Middle frontal gyrus (tissue), 1 donor: Measurements from ENCODE around the gene GLTP.
"Not testable (repeated sequence)": the region's sequence is repeated elsewhere in the genome, so short reads cannot be mapped to it uniquely, and the experiment has no call there.

ENCODE experiments used
- DNase-seq: peaks from one replicate; pipeline ENCODE4 v3.0.0-alpha.2; 2015; ENCODE audit warnings: low spot score; ENCODE audit errors: extremely low spot score

GLTP gene

DNA sequence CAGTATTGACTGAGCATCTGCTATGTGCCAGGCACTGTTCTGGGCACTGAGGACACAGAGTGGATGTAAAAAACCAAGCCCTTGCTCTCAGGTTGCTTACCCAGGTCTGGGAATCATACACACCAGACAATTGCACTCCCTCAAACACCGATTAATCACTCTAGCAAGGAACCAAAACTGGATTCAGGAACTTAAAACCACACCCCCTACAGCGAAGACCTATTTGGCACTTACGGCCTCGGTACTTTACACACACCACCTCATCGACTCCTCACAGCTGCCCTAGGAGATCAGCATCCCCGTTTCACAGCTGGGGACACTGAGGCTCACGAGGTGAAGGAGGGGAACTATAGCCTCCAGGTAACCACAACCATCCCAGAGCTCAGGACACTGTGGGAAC, 1.6 kb downstream of the GLTP start:
- DNase-seq, result no peak

DNA sequence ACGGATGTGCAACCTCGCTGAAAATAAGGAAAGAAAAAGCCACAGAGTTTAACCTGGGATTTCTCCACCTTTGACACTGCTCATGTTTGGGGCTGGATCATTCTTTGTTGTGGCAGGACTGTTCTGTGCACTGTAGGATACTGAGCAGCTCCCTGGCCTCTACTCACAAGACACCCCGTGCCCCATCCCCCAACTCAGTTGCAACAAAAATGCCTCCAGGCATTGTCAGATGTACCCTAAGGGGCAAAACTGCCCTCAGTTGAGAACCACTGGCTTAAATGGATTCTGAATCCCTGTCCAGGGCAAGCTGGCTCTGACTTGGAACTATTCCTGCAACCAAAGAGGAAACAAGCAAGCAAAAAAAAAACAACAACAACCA, 2.1 kb downstream of the GLTP start:
- DNase-seq, result no peak

DNA sequence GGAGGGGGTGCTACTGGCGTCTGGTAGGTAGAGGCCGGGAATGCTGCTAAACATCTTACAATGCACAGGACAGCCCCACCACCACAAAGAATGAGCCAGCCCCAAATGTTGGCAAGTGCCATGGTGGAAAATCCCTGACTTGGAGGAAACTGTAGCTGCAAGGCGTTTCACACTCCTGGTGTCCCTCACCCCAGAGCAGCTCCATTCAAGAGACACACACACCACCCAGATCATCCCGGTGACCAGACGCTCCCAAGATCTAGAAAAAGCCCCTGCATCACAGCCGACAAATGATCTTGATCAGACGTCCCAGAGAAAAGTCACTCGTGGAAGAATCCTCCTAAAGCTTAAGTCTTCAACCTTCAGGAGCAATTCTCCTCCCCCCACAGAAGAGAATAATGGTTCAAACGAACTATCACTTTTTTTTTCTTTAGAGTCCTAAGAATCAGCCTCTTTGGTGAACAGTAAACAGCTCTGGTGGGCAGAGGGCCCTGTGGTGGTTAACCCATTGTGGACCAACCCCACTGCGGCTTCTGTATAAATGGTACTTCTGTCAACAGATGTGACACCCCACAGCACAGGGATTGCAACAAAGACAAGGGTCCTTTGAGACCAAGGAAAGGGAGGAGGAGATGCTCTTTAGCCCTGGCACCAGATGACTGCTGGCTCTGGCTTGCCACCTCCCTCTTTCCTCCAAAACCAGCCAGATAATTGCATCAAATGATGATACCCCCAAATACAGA, 2.7 kb downstream of the GLTP start:
- DNase-seq, result no peak

DNA sequence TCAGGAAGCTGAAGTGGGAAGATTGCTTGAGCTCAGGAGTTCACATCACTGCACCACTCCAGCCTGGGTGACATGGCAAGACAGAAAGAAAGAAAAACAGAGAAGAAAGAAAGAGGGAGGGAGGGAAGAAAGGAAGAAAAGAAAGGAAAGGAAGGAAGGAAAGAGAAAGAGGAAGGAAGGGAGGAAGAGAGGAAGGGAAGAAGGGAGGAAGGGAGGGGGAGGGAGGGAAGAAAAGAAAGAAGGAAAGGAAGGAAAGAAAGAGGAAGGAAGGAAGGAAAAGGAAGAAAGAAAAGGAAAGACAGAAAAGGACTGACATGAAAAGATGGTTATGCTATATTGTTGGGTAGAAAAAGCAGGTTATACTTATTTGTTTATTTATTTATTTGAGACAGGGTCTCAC, 3.9 kb downstream of the GLTP start:
- no peak for DNase-seq

DNA sequence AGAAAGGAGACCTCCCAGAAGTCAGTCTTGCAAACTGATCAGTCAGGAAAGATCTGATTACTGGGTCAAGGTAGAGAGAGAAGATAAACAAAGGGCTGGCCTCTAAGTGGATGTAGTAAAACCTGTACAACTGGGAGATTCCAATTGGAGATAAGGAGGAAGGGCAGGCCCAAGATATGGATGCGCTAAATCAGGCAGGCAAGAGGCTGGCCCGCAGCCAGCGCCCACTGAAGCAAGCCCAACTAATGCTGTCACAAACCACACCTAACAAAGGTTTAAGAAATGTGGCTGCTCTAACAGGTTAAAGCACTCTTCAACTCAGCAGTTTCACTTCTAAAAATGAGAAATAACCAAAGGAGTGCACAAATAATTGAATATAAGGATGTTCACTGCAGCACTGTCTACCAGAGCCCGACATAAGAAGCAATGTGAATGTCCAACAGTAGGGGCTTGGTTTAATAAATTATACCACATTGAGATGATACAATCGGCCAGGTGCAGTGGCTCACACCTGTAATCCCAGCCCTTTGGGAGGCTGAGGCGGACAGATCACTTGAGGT, 4.7 kb downstream of the GLTP start:
- DNase-seq, result no peak

DNA sequence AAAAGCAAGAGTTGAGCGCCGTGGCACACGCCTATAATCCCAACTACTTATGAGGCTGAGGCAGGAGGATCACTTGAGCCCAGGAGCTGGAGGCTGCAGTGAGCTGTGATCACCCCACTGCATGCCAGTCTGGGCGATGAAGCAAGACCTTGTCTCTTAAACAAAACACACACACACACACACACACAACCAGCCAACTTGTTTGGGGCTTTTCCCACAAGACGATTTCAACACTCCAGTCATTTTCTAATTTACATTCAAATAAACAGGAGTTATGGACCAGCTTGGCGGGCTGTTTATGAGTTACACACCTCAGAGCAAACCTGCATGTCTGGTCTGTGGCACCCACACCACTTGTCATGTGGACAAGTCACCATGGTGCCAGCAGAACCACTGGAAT, 6.7 kb downstream of the GLTP start:
- no peak for DNase-seq

DNA sequence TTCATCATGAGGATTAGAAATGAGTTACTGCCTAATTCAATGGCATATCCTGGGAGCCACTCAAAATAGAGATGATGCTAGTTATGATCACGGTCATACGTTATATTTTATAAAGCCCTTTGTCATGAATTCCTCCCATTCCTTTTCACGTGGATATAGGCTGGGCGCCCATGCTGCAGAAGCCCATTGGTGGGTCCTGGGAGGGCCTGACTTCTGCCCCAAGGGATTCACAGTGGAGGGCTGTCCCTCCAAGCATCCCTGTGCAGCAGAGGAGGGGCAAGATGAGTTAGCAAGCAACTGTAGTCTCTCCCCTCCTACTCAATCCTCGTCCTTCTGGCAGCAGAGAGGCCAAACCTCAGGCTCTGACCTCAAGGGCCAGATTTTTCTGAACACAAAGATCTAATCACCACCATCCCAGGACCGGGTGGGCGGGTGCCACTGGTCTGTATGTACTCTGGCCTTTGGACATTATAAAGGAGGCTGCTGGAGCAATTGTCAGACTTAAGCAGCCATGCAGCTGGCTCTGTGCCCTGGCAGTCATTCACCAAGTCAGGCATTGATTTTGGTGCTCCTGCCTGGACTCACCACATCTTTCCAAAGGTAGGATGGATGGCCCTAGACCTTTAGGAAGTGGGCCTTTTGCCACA, 8.6 kb downstream of the GLTP start:
- DNase-seq, result no peak

DNA sequence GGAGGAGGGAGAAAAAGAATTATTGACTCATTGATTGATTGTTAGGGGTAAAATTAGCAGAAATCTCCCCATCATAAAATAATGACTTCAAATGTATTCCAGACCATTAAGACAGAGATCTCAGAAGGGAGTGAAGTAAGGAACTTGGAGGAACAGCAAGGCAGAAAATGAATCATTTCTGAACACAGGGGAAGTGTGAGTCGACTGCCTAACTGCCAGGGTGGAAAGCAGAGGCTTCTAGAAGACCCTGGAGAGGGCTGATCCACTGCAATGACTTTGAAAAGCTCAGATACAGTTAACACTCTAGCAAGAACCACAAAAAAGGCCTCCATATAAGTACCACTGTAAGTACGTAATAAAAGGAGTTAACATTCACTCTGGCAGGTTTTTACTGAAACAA, 9.7 kb downstream of the GLTP start:
- DNase-seq, result no peak

DNA sequence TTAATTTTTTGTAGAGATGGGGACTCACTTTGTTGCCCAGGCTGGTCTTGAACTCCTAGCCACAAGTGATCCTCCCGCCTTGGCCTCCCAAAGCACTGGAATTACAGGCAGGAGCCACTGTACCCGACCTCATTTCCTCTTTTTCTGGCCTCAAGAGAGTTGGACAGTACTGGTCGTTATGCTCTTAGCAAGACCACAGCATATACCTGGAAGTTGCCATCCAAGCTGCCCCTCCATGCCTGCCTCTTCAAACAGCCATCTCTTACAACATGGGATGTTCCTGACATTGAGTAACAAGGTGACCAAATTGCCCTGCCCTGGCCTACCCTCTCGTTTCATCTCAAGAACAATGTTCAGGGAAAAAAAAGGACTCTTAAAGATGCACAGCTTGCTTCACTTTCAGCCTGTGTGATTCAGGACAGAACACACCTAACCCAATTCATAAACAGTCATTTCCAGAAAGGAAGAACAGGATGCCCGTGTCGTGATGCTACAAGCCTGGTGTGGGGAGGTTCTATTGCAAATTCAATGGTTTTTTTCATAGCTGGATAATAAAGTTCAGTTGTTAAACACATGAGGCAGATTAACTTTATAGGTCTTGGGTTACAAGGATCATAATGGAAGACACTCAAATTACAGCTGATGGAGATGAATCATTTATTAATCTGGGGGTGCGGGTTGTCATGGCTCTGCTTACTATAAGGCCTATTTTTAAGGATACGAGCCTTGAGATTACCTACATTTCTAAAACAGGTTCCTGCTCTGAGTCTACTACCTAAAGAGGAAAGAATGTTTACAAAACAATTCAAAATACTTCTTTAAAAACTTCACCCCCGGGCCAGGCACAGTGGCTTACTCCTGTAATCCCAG, 11.9 kb downstream of the GLTP start:
- no peak for DNase-seq

DNA sequence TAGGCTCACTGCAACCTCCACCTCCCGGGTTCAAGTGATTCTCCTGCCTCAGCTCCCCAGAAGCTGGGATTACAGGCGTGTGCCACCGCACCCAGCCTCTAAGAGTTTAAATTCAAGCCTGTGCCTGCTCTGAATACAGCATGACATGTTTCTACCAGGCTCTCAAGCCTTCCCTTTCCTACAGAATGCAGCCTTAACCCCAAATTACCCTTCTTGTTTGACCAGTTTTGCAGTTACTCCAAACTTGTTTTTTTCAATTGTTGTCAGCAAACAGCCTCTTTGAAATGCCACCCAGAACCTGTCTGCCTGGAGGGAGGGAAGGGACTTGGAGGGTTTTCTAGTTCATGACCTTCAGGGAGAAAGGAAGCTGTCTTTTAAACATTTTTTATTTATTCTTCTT, 15.4 kb downstream of the GLTP start:
- no peak for DNase-seq

DNA sequence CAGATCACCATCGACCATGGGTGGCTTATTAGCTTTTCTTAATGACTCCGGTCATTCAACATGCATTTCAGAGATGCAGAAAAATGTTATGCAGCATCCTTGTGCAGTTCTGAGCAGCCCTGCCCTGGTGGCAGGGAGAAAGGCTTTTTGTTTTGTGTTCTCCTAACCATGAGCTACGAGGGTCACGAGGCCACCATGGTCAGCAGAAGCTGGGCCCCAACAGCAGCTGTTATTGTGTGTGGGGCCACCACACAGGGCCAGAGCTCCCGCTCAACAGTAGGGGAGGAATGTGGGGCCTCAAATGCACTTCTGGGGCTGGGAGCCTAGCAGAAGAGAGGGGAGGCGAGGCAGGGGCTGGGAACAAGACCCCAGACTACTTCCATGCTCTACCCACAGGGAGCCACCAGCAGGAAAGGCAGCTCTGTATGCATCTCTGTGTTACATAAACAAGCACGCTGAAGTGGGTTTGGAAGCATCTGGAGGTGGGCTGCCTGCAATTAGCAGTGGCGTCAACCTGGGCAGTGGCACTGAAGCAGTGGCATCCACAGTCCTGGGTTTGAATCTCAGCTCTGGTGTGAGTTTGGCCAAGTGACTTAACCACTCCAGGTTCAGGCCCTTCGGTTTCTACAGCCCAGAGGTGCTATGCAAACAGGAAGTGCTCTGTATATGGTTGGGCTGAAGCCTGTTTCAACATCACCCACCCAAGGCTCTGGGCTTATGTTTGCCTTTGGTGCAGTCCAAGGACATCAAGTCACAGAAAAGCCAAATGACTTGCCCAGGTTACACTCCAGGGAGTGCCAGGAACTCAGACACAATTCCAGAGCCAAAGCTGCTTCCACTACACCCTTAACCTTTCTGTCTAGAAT, 16.3 kb downstream of the GLTP start:
- peak; percentile 80 for DNase-seq

DNA sequence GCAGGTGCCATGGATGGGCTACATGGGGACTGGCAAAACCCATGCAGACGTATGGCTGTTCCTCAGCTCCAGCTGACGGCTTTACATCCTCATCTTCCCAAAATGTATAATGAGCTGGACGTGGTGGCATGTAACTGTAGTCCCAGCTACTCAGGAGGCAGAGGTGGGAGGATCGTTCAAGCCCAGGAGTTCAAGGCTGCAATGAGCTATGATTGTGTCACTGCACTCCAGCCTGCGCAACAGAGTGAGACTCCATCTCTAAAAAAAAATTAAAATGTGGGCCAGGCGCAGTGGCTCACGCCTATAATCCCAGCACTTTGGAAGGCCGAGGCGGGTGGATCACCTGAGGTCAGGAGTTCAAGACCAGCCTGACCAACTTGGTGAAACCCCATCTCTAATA, 17.9 kb downstream of the GLTP start:
- DNase-seq, result not testable (repeated sequence)

DNA sequence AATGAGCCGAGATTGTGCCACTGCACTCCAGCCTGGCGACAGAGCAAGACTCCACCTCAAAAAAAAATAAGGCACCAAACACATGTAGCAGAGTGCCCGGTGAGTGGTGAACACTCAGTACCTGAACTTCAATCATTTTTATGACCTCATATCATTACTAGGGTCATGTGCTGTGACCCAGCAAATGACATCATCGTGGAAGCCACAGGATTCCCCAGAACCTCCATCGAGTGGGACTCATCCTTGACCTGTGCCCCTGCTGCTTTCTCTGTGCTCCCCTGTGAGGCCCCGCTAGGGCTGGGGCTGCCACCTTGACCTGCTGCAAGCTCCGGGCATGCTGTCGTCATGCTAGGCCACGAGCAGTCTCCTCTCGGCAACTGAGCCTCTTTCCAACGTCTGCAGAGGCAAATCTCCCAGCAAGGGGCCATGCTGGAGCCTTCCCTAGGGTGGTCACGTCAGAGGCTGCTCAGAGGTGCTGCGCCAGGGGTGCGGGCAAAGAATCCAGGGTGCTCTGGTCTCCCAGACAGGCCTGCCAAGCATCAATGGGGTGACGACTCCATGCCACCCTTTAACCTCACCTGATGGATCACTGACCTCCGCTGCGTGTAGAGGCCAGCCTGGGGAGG, 18.5 kb downstream of the GLTP start:
- no peak for DNase-seq

DNA sequence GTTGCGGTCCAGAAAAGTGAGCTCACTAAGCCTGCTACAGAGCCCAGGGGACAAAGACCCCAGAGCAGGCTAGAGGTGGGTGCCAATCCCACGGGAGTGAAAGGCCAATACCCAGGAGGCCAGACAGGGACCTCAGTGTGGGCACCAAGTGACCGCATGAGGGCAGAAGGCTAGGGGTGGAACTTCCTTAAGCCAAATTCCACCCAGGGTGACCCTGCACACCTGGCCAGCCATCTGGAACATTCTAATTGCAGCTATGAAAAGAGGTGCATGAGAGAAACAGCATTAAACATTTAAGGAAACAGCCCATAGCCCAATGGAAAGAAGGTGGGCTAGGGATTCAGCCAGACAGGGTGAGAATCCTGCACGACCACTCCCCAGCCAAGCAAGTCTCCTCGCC, 19.4 kb downstream of the GLTP start:
- DNase-seq, result no peak

DNA sequence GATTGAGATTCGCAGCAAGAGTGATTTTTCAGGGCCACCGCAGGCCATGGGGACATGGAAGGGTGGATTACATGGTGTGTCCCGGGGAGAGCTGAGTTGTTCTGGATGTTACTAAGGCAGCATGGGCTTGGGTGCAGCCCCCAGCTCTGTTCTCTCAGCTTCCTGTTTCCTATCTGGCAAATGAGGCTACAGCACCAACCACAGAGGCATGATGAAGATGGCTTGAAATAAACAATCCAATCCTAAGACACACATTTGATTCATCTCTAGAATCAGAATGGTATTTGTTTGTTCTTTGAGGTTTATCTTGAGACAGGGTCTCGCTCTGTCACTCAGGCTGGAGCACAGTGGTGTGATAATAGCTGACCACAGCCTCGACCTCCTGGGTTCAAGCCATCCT, 21.6 kb downstream of the GLTP start:
- DNase-seq, result no peak

DNA sequence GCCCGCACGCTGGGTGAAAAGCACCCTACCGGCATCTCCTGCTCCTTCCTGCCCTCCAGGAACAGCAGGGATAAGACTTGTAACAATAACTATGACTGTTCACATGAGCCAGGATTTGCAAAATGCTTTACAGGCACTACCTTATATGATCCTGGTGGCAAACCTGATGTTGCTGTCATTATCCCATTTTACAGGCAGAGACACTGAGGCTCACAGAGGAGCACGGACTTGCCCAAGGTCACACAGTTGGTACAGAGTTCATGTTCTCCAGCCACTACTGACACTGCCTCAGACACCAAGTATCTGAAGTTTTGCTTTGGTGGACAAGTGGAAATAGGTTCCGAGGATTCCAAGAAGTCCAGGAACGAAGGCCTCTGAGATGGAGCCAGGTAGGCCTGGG, 22.6 kb downstream of the GLTP start:
- DNase-seq, result no peak

DNA sequence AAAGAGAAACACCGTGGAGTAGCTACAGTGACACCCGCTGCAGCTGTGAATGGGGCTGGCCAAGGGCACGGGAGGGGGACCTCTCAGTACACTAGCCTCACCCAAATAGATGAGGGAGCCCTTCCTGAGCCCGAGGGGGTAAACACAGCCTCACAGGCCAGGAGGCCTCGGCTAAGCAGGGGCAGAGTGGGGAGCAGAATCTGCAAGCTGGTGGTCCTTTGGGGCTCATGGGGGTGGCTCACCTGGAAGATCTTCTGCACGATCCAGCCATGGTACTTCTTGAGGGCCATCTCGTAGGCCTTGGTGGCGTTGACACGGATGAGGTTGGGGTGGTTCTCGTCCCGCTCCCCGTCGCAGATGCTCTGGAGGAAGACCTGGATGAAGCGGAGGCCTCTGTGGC, 25.0 kb downstream of the GLTP start:
- DNase-seq, result no peak

DNA sequence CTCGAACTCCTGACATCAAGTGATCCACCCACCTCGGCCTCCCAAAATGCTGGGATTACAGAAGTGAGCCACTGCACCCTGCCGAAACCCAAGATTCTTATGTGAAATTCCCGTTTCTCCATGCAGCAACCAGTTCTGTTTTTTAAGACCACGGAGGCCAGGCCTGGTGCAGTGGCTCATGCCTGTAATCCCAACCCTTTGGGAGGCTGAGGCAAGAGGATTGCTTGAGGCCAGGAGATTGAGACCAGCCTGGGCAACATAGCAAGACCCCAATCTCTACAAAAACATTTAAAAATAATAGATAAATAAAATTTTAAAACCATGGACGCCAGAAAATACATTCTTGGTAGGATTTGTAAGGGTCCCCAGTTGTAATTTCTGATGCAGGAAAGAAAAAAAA, 29.8 kb downstream of the GLTP start:
- DNase-seq, result not testable (repeated sequence)

DNA sequence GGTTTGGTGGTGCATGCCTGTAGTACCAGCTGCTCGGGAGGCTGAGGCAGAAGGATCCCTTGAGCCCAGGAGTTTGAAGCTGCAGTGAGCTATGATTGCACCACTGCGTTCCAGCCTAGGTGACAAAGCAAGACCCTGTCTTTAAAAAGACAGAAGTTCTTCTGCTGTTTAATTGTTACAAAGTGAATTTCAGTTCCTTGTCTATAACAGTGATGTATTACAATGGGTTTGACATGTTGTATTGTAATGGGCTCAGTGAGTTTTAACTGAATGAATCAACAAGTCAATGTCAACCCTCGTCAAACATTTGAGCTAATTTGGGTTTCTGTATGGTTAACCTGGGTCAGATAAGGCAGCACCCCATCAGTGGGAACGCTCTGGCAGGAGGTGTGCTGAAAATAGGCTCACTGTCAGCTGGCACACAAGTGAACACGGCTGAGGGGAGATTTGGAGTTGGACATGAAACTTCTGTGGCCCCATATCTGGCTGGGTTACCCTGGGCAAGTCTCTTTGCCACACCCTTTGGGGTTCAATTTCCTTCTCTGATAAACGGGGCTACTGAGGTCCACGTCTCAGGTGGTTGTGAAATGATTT, 33.1 kb downstream of the GLTP start:
- DNase-seq, result no peak

DNA sequence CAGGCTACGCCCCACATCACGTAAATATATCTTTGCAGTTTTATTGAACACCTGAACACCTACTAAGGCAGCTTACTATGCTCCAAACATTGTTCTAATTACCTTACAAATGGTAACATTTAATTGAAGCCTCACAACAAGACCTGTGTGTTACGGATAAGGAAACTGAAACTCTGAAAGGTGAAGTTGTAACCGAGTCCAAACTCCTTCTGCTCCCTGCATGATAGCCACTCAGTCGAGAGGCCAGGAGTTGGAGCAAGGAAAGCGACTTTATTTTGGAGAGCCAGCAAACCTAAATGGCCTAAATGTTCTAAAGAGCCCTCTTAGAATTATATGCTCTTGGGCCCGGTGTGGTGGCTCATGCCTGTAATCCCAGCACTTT, 34.5 kb downstream of the GLTP start:
- DNase-seq, result no peak
